ENCODE measurements around the gene TM4SF20.

GRCh38 chr2:227317834-227318233, 61.3 kb downstream of the TM4SF20 start:
- TF ChIP-seq EZH2 (IDR thresholded peaks at IDR 0.05; ENCODE audit: borderline replicate concordance, low read length) (no peak), CTCF (conservative IDR thresholded peaks at IDR 0.05 in 1 of 2, IDR thresholded peaks at IDR 0.05 in 1 of 2; ENCODE audit: extremely low read depth in 1 of 2, insufficient read depth in 1 of 2, low read depth in 1 of 2, low read length in 2 of 2) (no peak)
